HG02884 (cell line): Measurements from ENCODE around the gene NEK3.
"Not testable (repeated sequence)": the region's sequence is repeated elsewhere in the genome, so short reads cannot be mapped to it uniquely, and the experiment has no call there.

Experiments
- ATAC-seq: cut with Tn5 transposase; IDR thresholded peaks from one replicate; pipeline ENCODE4 v1.9.1; 2021; ENCODE audit warnings: mild to moderate bottlenecking, moderate library complexity; ENCODE audit not compliant: unreplicated experiment

Gene NEK3

DNA sequence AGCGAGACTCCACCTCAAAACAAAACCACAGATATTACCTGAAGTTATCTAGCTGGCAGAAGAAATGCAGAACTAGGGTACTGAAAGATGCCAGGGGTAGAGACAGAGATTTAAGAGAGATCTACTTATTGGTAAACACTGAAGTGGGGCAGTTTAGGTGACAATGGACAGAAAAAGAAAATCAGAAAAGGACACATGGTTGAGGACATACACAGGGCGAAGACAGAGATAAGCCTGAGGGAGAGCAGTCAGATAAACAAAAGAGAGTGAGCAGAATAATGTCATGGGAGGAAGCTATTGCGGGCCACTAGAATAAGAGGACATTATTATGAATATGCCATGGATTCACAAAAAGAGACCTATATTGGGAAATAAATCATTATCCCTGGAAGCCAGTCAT is 33.9 kb downstream of the NEK3 start:
- no peak for ATAC-seq

- ATAC-seq: no peak
Observed at GRCh38 chr13:52118595-52118994, 40.8 kb downstream of the NEK3 start.

DNA sequence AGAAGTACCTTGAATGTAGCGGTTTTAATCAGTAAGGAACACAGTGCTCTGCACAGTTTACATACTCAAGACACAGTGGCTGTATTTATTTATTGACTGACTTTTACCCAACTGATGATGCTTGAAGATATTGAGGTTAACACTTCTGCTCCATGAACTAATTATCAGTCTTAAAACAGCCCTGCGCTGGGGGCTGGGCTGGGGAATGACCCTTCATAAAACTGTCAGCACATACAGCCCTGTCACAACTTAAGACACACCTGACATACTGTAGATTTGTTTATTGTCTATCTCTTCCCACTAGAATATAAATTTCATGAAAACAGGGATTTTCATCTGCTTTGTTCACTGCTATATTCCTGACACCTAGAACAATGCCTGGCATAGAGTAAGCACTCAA is 41.3 kb downstream of the NEK3 start:
- no peak for ATAC-seq

DNA sequence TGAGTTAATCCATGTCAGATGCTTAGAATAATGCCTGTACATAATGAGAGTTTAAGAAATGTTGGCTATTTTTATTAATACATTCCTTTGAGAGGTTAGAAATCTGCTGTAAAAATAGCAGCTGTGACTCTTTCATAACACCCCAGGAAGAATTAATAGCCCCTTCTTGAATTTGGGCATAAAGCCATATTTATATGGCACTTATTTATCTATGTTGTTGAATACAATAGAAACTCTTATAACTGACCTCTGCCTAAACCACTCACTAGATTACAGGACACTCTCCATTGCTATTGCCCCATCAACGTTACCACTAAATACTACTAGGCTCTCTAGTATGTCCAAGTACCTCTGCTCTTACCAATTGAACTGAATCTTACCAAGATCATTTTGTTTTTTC is 46.8 kb downstream of the NEK3 start:
- ATAC-seq: no peak

DNA sequence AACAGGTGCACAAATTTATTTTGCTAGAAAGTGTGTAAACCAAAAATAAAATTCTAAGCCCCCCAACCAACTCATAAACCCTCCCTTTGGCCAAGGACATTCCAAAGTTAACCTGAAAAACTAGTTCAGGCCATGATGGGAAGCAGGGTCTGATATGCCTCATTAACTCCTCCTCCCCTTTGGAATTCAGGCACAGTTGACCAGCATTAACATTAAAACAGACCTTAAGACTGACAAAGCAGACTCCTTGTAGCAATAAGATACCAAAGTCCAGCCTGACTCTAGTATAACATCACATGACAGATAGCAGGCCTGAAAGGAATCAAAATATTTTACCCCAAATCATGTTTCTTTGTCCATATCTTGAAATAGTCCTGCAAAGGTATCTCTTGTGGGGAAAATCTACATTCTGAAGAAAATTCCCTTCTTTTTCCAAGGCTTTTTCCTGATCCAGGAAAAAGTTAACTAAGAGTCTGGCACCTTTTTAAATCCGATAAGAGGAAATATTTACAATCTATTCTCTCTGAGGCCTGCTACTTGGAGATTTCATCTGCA is 50.2 kb downstream of the NEK3 start:
- no peak for ATAC-seq

GRCh38 chr13:52105841-52106240 is 53.6 kb downstream of the NEK3 start:
- ATAC-seq: no peak

- ATAC-seq: no peak
Observed at GRCh38 chr13:52104624-52105023, 54.8 kb downstream of the NEK3 start.

- no peak for ATAC-seq
Observed at GRCh38 chr13:52103386-52103785, 56.0 kb downstream of the NEK3 start.

DNA sequence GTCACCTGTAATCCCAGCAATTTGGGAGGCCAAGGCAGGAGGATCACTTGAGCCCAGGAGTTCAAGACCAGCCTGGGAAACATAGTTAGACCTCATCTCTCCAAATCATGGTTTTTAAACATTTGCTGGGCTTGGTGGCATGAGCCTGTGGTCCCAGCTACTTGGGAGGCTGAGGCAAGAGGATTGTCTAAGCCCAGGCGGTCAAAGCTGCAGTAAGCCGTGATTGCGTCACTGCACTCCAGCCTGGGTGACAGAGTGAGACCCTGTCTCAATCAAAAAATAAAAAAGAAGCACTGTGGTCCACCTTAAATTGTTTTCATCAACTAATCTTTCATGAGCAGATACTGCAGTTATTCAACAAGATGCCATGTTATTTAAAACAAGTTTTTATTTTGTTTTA is 57.0 kb downstream of the NEK3 start:
- ATAC-seq: not testable (repeated sequence)

DNA sequence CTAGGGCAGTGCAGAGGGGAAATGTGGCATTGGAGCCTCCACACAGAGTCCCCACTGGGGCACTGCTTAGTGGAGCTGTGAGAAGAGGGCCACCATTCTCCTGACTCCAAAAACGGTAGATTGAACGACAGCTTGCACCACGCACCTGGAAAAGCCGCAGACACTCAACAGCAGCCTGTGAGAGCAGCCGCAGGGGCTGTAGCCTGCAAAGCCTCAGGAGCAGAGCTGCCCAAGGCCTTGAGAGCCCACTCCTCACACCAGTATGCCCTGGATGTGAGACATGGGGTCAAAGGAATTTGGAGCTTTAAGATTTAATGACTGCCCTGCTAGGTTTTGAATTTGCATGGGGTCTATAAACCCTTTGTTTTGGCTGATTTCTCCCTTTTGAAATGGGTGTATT is 62.2 kb downstream of the NEK3 start:
- no peak for ATAC-seq

DNA sequence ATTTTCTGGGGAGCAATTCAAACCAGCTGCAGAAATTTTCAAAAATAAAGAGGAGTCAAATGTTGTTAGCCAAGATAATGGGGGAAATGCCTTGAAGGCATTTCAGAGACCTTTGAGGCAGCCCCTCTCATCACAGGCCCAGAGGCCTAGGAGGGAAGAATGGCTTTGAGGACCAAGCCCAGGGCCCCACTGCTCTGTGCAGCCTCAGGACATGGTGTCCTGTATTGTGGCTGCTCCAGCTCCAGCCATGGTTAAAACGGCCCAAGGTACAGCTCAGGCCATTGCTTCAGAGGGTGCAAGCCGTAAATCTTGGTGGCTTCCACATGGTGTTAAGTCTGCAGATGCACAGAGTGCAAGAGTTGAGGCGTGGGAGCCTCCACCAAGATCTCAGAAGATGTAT is 62.6 kb downstream of the NEK3 start:
- no peak for ATAC-seq

DNA sequence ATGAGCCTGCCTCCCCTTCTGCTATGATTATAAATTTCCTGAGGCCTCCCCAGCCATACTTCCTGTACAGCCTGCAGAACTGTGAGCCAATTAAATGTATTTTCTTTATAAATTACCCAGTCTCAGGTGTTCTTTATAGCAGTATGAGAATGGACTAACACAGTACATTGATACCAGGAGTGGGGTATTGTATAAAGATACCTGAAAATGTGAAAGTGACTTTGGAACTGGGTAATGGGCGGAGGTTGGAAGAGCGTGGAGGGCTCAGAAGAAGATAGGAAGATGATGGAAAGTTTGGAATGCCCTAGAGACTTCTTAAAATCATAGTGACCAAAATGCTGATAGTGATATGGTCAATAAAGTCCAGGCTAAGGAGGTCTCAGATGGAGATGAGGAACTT is 63.3 kb downstream of the NEK3 start:
- no peak for ATAC-seq

DNA sequence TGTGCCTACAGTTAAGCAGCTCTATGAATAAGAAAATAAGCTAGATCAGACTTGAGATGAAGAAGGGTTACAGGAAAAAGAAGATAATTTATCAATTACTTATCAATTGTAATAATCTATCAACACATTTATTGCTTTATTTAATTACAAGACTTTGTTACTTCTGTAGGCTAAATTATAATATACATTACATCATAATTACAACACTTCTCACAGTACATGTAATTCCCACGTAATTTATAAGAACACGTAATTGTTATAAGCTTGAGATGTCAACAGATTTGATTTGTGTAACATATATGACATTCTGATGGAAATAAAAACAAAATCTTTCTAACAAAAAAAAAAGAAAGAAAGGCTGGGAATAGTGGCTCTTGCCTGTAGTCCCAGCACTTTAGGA is 67.3 kb downstream of the NEK3 start:
- ATAC-seq: no peak

GRCh38 chr13:52091473-52091872 is 67.9 kb downstream of the NEK3 start:
- no peak for ATAC-seq

- ATAC-seq: no peak
Observed at GRCh38 chr13:52085421-52085820, 74.0 kb downstream of the NEK3 start.

GRCh38 chr13:52084981-52085380 is 74.4 kb downstream of the NEK3 start:
- ATAC-seq: not testable (repeated sequence)
